IPS-NIHi11 (cell line): ENCODE data around the gene TRAFD1.

ENCODE experiments used
- DNase-seq: peaks from one replicate; pipeline ENCODE4 v3.0.0; 2012; ENCODE audit warnings: mixed read lengths, low spot score

Gene TRAFD1

DNA sequence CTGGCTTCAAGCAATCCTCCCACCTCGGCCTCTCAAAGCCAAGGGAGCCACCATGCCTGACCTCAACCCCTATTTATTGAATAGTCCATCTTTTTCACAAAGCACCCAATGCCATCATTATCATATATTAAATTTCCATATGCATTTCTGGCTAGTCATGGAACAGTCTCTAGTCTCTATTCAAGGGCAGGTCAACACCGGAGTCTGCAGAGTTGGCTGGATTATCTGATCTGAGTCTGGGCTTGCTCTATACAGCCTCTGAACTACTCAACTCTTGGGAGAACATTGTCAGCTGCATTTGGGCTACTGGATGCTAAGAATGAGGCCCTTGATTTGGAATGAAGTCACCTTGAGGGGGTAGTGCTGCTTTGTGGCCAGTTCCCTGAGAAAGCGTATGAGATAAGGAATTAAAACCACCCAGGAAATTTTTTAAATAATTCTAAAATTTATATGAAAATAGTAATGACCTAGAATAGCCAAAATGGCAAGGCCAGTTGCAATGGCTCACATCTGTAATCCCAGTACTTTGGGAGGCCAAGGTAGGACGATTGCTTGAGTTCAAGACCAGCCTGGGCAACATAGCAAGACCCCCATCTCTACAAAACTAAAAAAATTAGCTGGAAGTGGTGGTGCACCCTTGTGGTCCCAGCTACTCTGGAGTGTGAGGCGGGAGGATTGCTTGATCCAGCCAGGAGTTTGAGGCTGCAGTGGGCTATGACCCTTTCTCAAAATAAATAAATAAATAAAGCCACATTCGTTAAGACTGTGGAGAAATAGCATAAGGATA lies 9.9 kb upstream of the TRAFD1 start:
- no peak for DNase-seq

- peak; percentile 71 for DNase-seq
Measured at GRCh38 chr12:112116232-112117060, 8.9 kb upstream of the TRAFD1 start.

DNA sequence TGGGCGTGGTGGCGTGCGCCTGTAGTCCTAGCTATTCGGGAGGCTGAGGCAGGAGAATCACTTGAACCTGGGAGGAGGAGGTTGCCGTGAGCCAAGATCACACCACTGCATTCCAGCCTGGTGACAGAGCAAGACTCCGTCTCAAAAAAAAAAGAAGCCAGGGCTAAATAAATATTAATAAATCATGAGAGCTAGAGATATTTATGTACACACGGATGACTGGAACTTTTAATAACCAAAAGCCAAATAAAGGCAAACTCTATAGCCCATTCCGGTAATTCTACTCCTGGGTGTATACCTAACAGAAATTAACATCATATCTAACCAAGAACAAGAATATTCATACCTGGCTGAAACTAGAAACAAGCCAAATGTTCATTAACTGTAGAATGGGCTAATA lies 7.7 kb upstream of the TRAFD1 start:
- DNase-seq: no peak

DNA sequence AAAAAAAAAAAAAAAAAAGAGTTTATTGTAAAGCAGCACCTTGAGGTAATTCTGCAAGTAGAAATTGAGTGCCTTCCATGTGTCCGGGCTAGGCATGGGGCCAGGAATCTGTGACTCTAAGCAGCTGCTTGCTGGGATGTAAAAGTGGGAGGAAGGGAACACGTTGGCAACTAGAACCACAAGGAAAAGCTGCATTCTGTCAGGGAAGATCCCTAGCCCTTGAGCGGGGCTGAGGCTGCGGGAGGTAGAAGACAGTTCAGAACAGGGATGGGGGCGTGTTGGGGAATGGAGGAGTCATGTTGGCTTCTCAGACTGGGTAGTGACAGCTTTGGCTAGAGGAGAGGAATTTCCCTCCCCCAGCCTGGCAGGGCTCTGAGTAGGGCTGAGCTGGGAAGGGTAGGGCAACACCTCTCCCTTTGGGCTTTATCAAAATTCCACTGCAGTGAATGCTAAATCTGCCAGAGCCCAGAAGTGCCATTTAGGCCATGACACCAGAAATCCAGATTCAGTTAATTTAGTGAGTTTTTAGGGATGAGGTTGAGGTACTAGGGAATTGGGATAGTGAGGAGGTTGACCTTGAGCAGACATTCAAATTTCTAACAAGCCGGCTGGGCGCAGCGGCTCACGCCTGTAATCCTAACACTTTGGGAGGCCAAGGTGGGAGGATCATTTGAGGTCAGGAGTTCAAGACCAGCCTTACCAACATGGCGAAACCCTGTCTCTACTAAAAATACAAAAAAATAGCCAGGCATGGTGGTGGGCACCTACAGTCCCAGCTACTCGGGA lies 3.4 kb upstream of the TRAFD1 start:
- DNase-seq: no peak

GRCh38 chr12:112122823-112123690 lies 2.3 kb upstream of the TRAFD1 start:
- no peak for DNase-seq

GRCh38 chr12:112124918-112125249 lies 476 bp upstream of the TRAFD1 start:
- no peak for DNase-seq

DNA sequence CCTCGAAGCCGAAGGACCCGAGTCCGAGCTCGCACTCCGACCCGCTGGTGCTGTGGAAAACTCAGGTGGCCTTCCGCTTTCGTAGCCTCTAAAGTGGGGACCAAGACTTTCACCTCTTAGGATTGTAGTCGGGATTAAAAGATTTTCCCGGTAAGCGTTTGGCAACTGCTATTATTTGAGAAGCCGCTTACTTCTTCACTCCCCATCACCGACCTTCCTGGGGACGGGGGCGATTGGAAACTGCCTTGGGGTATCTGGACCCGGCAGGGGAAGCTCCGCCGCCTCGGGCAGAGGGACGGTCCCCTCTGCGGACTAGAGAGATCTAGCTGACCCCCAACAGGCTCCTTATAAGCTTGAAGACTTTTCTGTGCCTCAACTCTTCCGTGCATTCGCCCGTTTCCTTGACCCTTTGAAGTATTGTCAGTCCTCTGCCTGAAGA lies 659 bp downstream of the TRAFD1 start:
- DNase-seq: peak; percentile 19

GRCh38 chr12:112126911-112127310 lies 1.6 kb downstream of the TRAFD1 start:
- DNase-seq: no peak

DNA sequence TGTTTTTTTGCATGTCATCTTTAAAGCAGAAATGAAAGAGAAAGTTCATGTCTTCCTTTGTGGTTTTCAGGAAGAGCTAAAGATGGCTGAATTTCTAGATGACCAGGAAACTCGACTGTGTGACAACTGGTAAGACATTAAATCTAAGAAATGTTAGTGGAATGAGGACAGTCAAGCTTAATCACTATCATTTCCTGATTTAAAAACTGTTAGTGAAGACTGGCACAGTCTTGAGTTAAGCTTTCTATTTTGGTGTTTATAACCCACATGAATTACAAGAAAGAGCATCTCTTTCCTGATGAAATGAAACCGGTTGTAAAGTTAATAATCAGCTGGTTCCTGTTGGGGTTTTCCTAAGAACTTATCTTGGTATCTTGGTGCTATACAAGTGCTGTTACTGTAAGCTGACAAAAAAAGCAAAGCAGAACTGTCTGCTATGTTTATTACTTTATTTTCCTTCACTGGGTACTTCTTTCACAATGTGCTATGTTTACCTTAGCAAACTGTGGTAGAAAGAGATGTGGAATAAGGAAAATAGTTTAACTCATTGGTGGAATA lies 5.2 kb downstream of the TRAFD1 start:
- no peak for DNase-seq

DNA sequence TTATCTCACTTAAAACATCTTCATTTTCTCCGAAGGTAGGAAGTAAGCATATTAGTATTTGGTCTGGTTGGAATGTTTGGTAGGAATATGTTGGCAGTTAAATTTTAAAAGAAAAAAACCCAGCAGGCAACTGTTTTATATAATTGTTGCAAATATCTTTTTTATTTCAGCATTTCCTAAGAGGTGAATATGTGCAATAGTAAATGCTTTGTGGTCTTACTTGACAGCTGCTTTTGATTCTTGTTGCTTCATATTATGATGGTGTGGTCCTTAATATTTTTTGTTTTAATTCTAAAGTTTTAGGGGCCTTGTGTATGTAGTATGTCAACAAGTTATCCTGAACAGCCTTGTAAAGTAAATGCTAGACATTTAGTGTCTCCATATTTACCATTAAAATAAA lies 6.3 kb downstream of the TRAFD1 start:
- DNase-seq: no peak

DNA sequence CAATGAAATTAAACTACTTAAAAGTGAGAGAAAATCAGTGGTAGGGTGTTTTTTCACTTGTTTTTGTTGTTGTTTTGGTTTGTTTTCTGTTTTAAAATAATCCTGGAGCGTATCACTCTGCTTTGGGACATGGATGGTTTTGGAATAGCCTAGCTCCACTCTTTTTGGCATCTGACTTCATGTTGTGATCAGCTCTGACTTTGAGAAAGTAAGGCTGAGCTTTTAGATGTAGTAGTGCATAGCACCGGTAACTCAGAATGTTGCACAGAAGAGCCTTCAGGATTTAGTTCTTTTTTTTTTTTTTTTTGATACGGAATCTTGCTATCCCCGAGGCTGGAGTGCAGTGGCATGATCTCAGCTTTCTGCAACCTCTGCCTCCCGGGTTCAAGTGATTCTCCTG lies 8.1 kb downstream of the TRAFD1 start:
- no peak for DNase-seq

GRCh38 chr12:112134731-112135130 lies 9.4 kb downstream of the TRAFD1 start:
- no peak for DNase-seq

DNA sequence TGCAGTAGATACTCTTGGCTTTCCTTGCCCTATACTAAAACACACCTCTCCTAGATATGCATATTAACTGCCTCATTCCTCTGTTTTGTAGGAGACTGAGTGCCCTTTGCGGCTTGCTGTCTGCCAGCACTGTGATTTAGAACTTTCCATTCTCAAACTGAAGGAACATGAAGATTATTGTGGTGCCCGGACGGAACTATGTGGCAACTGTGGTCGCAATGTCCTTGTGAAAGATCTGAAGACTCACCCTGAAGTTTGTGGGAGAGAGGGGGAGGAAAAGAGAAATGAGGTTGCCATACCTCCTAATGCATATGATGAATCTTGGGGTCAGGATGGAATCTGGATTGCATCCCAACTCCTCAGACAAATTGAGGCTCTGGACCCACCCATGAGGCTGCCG lies 15.4 kb downstream of the TRAFD1 start:
- no peak for DNase-seq

GRCh38 chr12:112146123-112146522 lies 20.8 kb downstream of the TRAFD1 start:
- no peak for DNase-seq

DNA sequence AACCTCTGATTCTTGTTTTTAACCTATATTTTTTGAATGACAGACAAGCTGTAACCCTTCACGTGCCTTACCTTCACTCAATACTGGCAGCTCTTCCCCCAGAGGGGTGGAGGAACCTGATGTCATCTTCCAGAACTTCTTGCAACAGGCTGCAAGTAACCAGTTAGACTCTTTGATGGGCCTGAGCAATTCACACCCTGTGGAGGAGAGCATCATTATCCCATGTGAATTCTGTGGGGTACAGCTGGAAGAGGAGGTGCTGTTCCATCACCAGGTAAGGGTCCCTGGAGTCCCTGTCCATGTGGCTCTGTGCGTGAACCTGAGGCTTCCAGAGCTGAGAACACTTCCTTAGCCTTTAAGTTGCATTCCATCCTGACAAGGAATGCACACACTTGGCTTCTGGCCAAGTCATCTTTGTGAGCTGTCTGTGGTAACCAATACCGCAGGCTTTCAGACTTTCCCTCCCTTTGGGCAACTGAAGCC lies 22.7 kb downstream of the TRAFD1 start:
- no peak for DNase-seq

GRCh38 chr12:112149596-112149995 lies 24.2 kb downstream of the TRAFD1 start:
- DNase-seq: peak; percentile 65

GRCh38 chr12:112151766-112152541 lies 26.6 kb downstream of the TRAFD1 start:
- no peak for DNase-seq

DNA sequence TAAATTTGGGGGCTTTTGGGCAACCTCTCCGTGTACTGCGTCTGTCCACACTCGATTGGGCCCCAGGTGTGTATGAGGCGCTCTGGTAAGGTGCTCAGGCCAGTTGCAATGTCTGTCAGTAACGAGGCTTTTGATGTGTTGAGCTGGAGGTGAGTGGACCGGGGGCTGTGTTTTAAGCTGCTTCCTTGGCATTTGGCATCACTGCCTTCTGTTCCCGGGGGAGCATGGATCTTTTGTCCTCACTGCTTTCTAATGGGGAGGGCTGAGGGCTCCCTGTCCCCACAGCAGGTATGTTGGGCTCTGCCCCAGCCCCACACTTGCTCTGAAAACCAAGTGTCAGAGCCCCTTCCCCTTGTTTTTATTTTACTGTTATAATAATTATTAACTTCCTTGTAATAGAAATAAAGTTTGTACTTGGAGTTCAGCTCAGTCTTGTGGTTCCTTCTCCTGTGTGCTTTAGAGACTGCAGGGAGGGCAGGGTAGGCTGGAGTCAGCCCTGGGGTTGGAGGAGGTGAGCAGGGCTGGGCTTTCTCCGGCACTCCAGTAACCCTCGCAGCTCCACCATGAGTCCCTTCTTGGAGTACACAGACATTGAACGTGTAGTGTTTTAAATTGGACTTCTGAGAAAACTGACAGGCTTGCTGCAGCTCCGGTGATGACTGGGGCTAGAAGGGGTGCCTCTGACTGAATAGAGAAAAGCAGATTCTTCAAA lies 28.0 kb downstream of the TRAFD1 start:
- DNase-seq: no peak

DNA sequence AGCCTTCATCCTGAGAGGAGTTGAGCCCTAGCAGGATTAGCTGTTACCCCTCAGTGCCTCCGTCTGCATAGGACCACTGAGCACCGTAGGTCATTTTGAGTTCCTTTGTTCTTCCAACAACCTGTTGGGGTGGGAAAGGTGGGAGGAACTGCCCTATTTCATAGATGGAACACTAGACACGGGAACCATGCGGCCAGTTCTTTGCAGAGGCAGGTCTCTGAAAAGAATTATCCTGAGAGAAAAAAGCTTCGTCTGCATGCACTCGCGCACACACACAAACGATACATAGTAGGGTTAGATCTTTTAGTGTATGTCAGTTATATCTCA lies 28.5 kb downstream of the TRAFD1 start:
- DNase-seq: no peak
